Mesenchymal stem cell (in vitro differentiated cells and primary cell): ENCODE results near the gene SPAG6.

ENCODE experiments used
- DNase-seq: peaks from one replicate; pipeline ENCODE4 v3.0.0-alpha.2; 2013
- H2AFZ ChIP-seq: one replicate; pipeline ENCODE4 v1.6.1; 2013; ENCODE audit warnings: low read depth, mild to moderate bottlenecking, control low read depth, inconsistent platforms, low read length, moderate library complexity
- H2AK5ac ChIP-seq: 2 replicates; pipeline ENCODE4 v1.6.1; 2013; ENCODE audit warnings: low read length, moderate library complexity, mild to moderate bottlenecking, inconsistent platforms; ENCODE audit not compliant: severe bottlenecking
- H2BK120ac ChIP-seq: one replicate; pipeline ENCODE4 v1.6.1; 2013; ENCODE audit warnings: low read depth, mild to moderate bottlenecking, inconsistent platforms, low read length, moderate library complexity
- H2BK12ac ChIP-seq, 2 experiments: one replicate each; pipeline ENCODE4 v1.6.1; 2013; ENCODE audit warnings: inconsistent platforms in 2 of 2, low read length in 2 of 2, mild to moderate bottlenecking in 2 of 2, moderate library complexity in 2 of 2, control low read depth in 1 of 2
- H2BK15ac ChIP-seq: one replicate; pipeline ENCODE4 v1.6.1; 2013; ENCODE audit warnings: mild to moderate bottlenecking, low read depth, inconsistent platforms; ENCODE audit not compliant: poor library complexity, severe bottlenecking
- H2BK5ac ChIP-seq: 2 replicates; pipeline ENCODE4 v1.6.1; 2013; ENCODE audit warnings: low read depth, mild to moderate bottlenecking, low read length, control low read depth, inconsistent platforms; ENCODE audit not compliant: poor library complexity, severe bottlenecking
- H3K14ac ChIP-seq, 2 experiments: one replicate each; pipeline ENCODE4 v1.6.1; 2013; ENCODE audit warnings: inconsistent platforms in 2 of 2, low read length in 2 of 2, control low read depth in 1 of 2, mild to moderate bottlenecking in 1 of 2, moderate library complexity in 1 of 2
- H3K18ac ChIP-seq, 2 experiments: one replicate each; pipeline ENCODE4 v1.6.1; 2013; ENCODE audit warnings: inconsistent platforms in 2 of 2, low read length in 2 of 2, control low read depth in 1 of 2, low read depth in 1 of 2, mild to moderate bottlenecking in 1 of 2
- H3K23ac ChIP-seq, 2 experiments: one replicate each; pipeline ENCODE4 v1.6.1; 2013; ENCODE audit warnings: inconsistent platforms in 2 of 2, low read length in 2 of 2, mild to moderate bottlenecking in 2 of 2, moderate library complexity in 2 of 2, control low read depth in 1 of 2
- H3K27ac ChIP-seq: 2 replicates; pipeline ENCODE4 v1.5.1; 2013; ENCODE audit warnings: mild to moderate bottlenecking, moderate library complexity, low read length, control low read depth, inconsistent platforms; ENCODE audit not compliant: poor library complexity, severe bottlenecking
- H3K27me3 ChIP-seq, 2 experiments: 2 replicates each; pipeline versions ENCODE4 v1.6.1 to v1.7.0; 2013; ENCODE audit warnings: low read length in 2 of 2, mild to moderate bottlenecking in 2 of 2, moderate library complexity in 2 of 2, control low read depth in 1 of 2, inconsistent platforms in 1 of 2; ENCODE audit not compliant: control insufficient read depth in 1 of 2, insufficient read depth in 1 of 2
- H3K36me3 ChIP-seq, 2 experiments: 2 replicates each; pipeline versions ENCODE4 v1.6.1 to v1.7.0; 2013; ENCODE audit warnings: low read length in 2 of 2, control low read depth in 1 of 2, inconsistent platforms in 1 of 2, low read depth in 1 of 2, mild to moderate bottlenecking in 1 of 2; ENCODE audit not compliant: insufficient read depth in 2 of 2, control insufficient read depth in 1 of 2
- H3K4ac ChIP-seq, 2 experiments: one replicate each; pipeline ENCODE4 v1.6.1; 2013; ENCODE audit warnings: inconsistent platforms in 2 of 2, low read length in 2 of 2, mild to moderate bottlenecking in 2 of 2, moderate library complexity in 2 of 2, control low read depth in 1 of 2, low read depth in 1 of 2
- H3K4me1 ChIP-seq: 2 replicates; pipeline ENCODE4 v1.6.1; 2013; ENCODE audit warnings: low read depth, low read length, control low read depth; ENCODE audit not compliant: control insufficient read depth, insufficient read depth
- H3K4me2 ChIP-seq: 2 replicates; pipeline ENCODE4 v1.6.1; 2013; ENCODE audit warnings: low read length, mild to moderate bottlenecking, inconsistent platforms; ENCODE audit not compliant: poor library complexity, severe bottlenecking
- H3K4me3 ChIP-seq, 2 experiments: 2 replicates each; pipeline versions ENCODE4 v1.5.1 to v1.7.0; 2013; ENCODE audit warnings: low read length in 2 of 2, mild to moderate bottlenecking in 2 of 2, control low read depth in 1 of 2, low read depth in 1 of 2; ENCODE audit not compliant: insufficient read depth in 1 of 2
- H3K79me1 ChIP-seq: replicated peaks from 2 replicates; pipeline ENCODE4 v1.6.1; 2013; ENCODE audit warnings: mild to moderate bottlenecking, control low read depth, low read length, inconsistent platforms; ENCODE audit not compliant: poor library complexity, severe bottlenecking
- H3K9ac ChIP-seq: 2 replicates; pipeline ENCODE4 v1.7.0; 2013; ENCODE audit warnings: mild to moderate bottlenecking, low read length, moderate library complexity
- H3K9me3 ChIP-seq: 2 replicates; pipeline ENCODE4 v1.7.0; 2013; ENCODE audit warnings: mild to moderate bottlenecking, low read length; ENCODE audit not compliant: control insufficient read depth
- H4K8ac ChIP-seq: one replicate; pipeline ENCODE4 v1.6.1; 2013; ENCODE audit warnings: inconsistent platforms, mild to moderate bottlenecking, low read length, moderate library complexity
- H4K91ac ChIP-seq: one replicate; pipeline ENCODE4 v1.6.1; 2013; ENCODE audit warnings: mild to moderate bottlenecking, low read length, inconsistent platforms
- WGBS: methylation state at CpG from one replicate; pipeline ENCODE4 v1.1.7; 2013; ENCODE audit warnings: mixed read lengths; 5-methylcytosine and 5-hydroxymethylcytosine counted together

The SPAG6 gene

DNA sequence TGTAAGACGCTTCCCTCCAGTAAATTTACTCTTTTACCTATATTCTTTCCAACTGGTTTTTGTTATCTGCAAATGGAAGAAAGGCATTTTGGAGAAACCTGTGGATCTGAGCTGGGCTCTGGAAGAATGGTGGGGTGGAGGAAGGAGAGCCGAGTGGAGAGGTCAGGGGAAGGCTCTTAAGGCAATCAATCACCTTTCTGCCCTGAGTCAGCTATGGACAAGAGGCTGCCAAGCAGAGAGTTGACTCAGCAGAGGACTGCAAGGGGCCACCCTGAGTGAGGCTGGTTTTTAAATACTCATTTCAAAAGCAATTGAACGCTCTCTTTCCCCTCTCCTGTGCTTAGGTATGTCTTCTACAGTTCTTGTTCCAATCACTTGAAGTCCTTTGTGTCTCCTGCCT is 81.8 kb downstream of the SPAG6 start:
- Histone ChIP-seq H3K4me3 (peak overlapping the region in 1 of 2 experiments; percentile 66), H3K4me2 (peak overlapping the region; percentile 38), H3K23ac (no peak overlapping the region), H3K14ac (no peak overlapping the region), H3K4ac (no peak overlapping the region), H2AFZ (no peak overlapping the region), H4K8ac (no peak overlapping the region), H3K79me1 (no peaks in the 10 kb centered on the region), H3K18ac (no peak overlapping the region), H3K36me3 (no peaks in the 10 kb centered on the region), H3K9ac (peak overlapping the region; percentile 42), H3K4me1 (peaks cover 2% of the 10 kb centered on the region), H2BK15ac (no peak overlapping the region), H2BK5ac (no peak overlapping the region), H4K91ac (no peak overlapping the region), H2BK12ac (no peak overlapping the region), H3K27me3 (no peaks in the 10 kb centered on the region), H3K27ac (no peak overlapping the region), H2BK120ac (no peak overlapping the region), H2AK5ac (no peak overlapping the region), H3K9me3 (no peaks in the 10 kb centered on the region)
- peak; percentile 62 for DNase-seq
- 4% methylated on average over 2 of the region's 3 CpGs for WGBS

DNA sequence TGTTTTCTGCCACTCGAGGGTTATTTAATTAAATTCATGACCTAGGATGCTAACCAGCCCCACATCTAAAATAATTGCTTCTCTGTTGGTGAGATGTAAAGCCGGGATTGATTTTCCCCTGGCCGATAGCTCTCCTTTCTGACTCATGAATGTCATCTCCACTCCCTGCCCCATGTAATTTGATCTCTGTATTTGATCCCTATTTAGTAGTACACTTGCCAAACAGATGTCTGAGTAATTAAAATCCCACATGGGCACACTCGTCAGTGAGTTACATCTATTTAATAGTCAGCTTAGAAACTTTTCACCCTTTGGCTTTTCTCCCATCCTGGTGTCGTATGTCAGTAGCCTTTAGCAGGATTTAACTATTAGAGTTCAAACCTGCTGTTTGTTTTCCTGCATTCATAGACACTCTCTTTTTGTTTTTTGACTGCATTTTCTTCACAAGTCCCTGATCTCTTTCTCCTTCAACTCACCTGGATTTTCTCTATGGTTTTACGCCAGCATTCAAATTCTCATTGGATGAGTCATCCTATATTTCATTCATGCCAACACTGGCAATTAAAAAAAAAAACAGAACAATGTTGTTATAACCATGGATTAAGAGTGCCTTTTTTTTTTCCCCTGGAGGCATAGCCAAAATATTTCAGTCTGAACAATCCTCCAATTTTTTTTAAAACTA is 82.7 kb downstream of the SPAG6 start:
- Histone ChIP-seq H3K36me3 (no peaks in the 10 kb centered on the region), H2AFZ (no peak overlapping the region), H2AK5ac (no peak overlapping the region), H3K18ac (no peak overlapping the region), H3K4me2 (no peak overlapping the region), H3K4me3 (peak overlapping the region in 1 of 2 experiments; percentile 66), H2BK120ac (no peak overlapping the region), H2BK12ac (no peak overlapping the region), H4K8ac (no peak overlapping the region), H3K14ac (no peak overlapping the region), H3K79me1 (no peaks in the 10 kb centered on the region), H3K23ac (no peak overlapping the region), H3K4ac (no peak overlapping the region), H2BK15ac (no peak overlapping the region), H3K9ac (peak overlapping the region; percentile 47), H2BK5ac (no peak overlapping the region), H3K9me3 (no peaks in the 10 kb centered on the region), H3K4me1 (peaks cover 2% of the 10 kb centered on the region), H3K27ac (no peak overlapping the region), H4K91ac (no peak overlapping the region), H3K27me3 (no peaks in the 10 kb centered on the region)
- WGBS, result 0% methylated on average over 3 of the region's 6 CpGs
- DNase-seq, result peak; percentile 73

DNA sequence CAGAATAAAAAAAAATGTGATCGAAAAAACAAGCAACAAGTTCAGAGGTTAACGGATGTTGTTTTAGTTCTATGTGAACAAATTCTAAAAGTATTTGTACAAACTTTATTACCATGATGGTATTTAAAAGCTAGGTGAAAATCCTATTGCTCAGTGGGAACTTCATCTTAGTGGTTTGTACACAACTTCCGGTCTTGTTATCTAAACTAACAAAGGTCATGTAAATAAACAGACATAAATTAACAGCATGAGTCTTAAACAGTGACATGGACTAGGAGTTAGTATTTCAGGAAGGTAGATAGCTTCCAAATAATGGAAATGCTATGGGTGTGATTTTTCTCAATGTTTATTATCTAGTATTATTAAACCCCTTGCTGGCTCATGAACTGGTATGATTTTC is 83.8 kb downstream of the SPAG6 start:
- Histone ChIP-seq H3K4me3 (no peak overlapping the region), H2AFZ (no peak overlapping the region), H3K36me3 (no peaks in the 10 kb centered on the region), H3K9ac (no peak overlapping the region), H2BK5ac (no peak overlapping the region), H3K4ac (no peak overlapping the region), H2BK15ac (no peak overlapping the region), H4K8ac (no peak overlapping the region), H3K23ac (no peak overlapping the region), H2BK120ac (no peak overlapping the region), H3K18ac (no peak overlapping the region), H3K9me3 (no peaks in the 10 kb centered on the region), H2AK5ac (no peak overlapping the region), H3K4me2 (no peak overlapping the region), H3K4me1 (peaks cover 2% of the 10 kb centered on the region), H3K14ac (no peak overlapping the region), H3K79me1 (no peaks in the 10 kb centered on the region), H4K91ac (no peak overlapping the region), H3K27me3 (no peaks in the 10 kb centered on the region), H2BK12ac (no peak overlapping the region), H3K27ac (no peak overlapping the region)
- no CpG with 5 or more reads among the region's 3 CpGs for WGBS
- peak; percentile 62 for DNase-seq

DNA sequence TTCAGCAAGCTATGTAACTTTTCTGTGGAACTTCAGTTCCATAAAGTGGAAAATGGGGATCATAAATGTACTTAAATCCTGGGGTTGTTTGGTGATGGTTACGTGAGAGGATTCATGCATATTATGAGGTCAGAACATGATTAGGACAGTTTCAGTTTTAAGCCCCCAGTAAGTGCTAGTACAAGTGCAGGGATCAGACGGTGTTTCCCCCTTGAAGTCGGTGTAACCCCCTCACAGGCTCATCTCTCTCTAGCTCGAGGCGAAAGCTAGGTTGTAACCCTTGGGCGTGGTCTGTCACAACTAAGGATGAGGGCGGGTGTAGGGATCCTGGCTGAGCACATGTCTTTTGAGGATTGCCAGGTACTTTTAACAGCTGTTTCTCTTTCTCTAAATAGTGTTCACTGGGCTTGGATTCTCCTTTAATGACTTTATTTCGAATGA is 84.7 kb downstream of the SPAG6 start:
- WGBS, result 56% methylated on average over 5 of the region's 8 CpGs
- no peak overlapping the region for H2BK5ac ChIP-seq
- peak; percentile 13 for DNase-seq
- no peaks in the 10 kb centered on the region for H3K79me1 ChIP-seq
- no peak overlapping the region for H3K23ac ChIP-seq
- peak overlapping the region in 1 of 2 experiments; percentile 13 for H3K4ac ChIP-seq
- no peaks in the 10 kb centered on the region for H3K27me3 ChIP-seq
- no peak overlapping the region for H3K4me3 ChIP-seq
- peak overlapping the region; percentile 27 for H2BK120ac ChIP-seq
- H3K4me2 ChIP-seq, result no peak overlapping the region
- no peak overlapping the region for H3K9ac ChIP-seq
- H4K8ac ChIP-seq, result peak overlapping the region; percentile 82
- H3K27ac ChIP-seq, result no peak overlapping the region
- peak overlapping the region; percentile 60 to 93 for H2BK12ac ChIP-seq
- H2AK5ac ChIP-seq, result no peak overlapping the region
- peak overlapping the region; percentile 43 for H4K91ac ChIP-seq
- peak overlapping the region; percentile 1 to 19 for H3K18ac ChIP-seq
- no peak overlapping the region for H3K14ac ChIP-seq
- H3K9me3 ChIP-seq, result no peaks in the 10 kb centered on the region
- H3K36me3 ChIP-seq, result no peaks in the 10 kb centered on the region
- no peak overlapping the region for H2AFZ ChIP-seq
- peaks cover 2% of the 10 kb centered on the region for H3K4me1 ChIP-seq
- no peak overlapping the region for H2BK15ac ChIP-seq
